Fibroblast of mammary gland (primary cell): ENCODE data around the gene POC1B.

Experiments used
- DNase-seq: peaks from one replicate; pipeline ENCODE4 v3.0.0-alpha.2; 2010; ENCODE audit warnings: low read depth
- H3K4me3 ChIP-seq: 2 replicates; pipeline ENCODE4 v1.5.1; 2011; ENCODE audit warnings: low read depth, mild to moderate bottlenecking, low read length, moderate library complexity; ENCODE audit not compliant: control insufficient read depth
- CTCF ChIP-seq: conservative IDR thresholded peaks from 2 replicates; pipeline ENCODE4 v1.5.1; 2011; ENCODE audit warnings: low read depth, low read length, inconsistent platforms; ENCODE audit not compliant: control insufficient read depth, insufficient read depth

Gene POC1B

GRCh38 chr12:89490922-89491321 is 34.9 kb downstream of the POC1B start:
- DNase-seq = no peak
- no peak for TF ChIP-seq CTCF
- no peak overlapping the region for H3K4me3 ChIP-seq

- TF ChIP-seq CTCF = no peak
- DNase-seq = no peak
- H3K4me3 ChIP-seq = no peak overlapping the region
Observed at GRCh38 chr12:89486264-89486663, 39.6 kb downstream of the POC1B start.

- DNase-seq = no peak
- H3K4me3 ChIP-seq = no peak overlapping the region
- TF ChIP-seq CTCF = no peak
Observed at GRCh38 chr12:89484470-89484869, 41.4 kb downstream of the POC1B start.

- no peak for TF ChIP-seq CTCF
- DNase-seq = no peak
- no peak overlapping the region for H3K4me3 ChIP-seq
Observed at GRCh38 chr12:89481213-89481914, 44.5 kb downstream of the POC1B start.

GRCh38 chr12:89479982-89480381 is 45.9 kb downstream of the POC1B start:
- DNase-seq = no peak
- no peak overlapping the region for H3K4me3 ChIP-seq
- TF ChIP-seq CTCF = no peak

GRCh38 chr12:89477633-89478279 is 48.1 kb downstream of the POC1B start:
- H3K4me3 ChIP-seq = no peak overlapping the region
- DNase-seq = no peak
- no peak for TF ChIP-seq CTCF
